Measurements from ENCODE around the gene ARID3B. TPM values are rescaled to one million over a fixed set of nuclear protein-coding genes. Genes with fewer than 3 reads are reported as not detected.
A peak's percentile ranks its signal among the peaks of the same experiment; 100 is the strongest.

Gene ARID3B
- total RNA-seq, 1 experiment from 2014 or later = 101 TPM

- no peak overlapping the region for H4K91ac ChIP-seq (ENCODE audit: insufficient read length, low read depth, low read length)
- no peak overlapping the region for H3T11ph ChIP-seq (ENCODE audit: low read length)
- no peaks in the 10 kb centered on the region for H3K9me3 ChIP-seq (ENCODE audit: control insufficient read depth, low read depth, low read length)
- peak overlapping the region; percentile 3; the same call in 1 of the 2 replicates for H3K14ac ChIP-seq (ENCODE audit: insufficient read depth, low read length)
- no peak overlapping the region for H2AFZ ChIP-seq (ENCODE audit: low read length)
- no CpG with 5 or more reads among the region's 13 CpGs for WGBS (ENCODE audit: extremely low coverage, insufficient read length, low lambda C conversion rate)
- H3K23me2 ChIP-seq (ENCODE audit: insufficient read length, low read depth, low read length, poor library complexity, severe bottlenecking) = no peaks in the 10 kb centered on the region
- no peaks in the 10 kb centered on the region for H3K4me1 ChIP-seq (ENCODE audit: insufficient read depth, low read length)
- H3K79me1 ChIP-seq (ENCODE audit: insufficient read depth, low read depth, low read length, poor library complexity, severe bottlenecking) = no peaks in the 10 kb centered on the region
- no peak overlapping the region for H3K4me2 ChIP-seq (ENCODE audit: insufficient read depth, insufficient read length, low read length)
- no peak for DNase-seq
- no peaks in the 10 kb centered on the region; the same call in 1 of the 2 replicates for H3K27me3 ChIP-seq (ENCODE audit: insufficient read depth, low read length)
- no peak overlapping the region for H3K4ac ChIP-seq (ENCODE audit: low read depth, low read length)
- no peak overlapping the region for H4K5ac ChIP-seq (ENCODE audit: insufficient read length, low read depth, low read length)
- peaks cover 6 to 11% of the 10 kb centered on the region in 2 experiments for H3K4me1 Mint-ChIP-seq
- H2BK12ac ChIP-seq (ENCODE audit: insufficient read length, low read depth, low read length) = no peak overlapping the region
- no peaks in the 10 kb centered on the region; a peak in 1 of 5 replicates for H3K9me3 Mint-ChIP-seq
- peaks cover 0 to 14% (median 13%) of the 10 kb centered on the region in 3 experiments; a peak in 6 of 7 replicates for H3K36me3 Mint-ChIP-seq (ENCODE audit: insufficient read depth in 1 of 3, low read depth in 3 of 3)
- no peak overlapping the region for H3K9ac ChIP-seq (ENCODE audit: extremely low read depth, insufficient read length, low read length)
- H2AK5ac ChIP-seq (ENCODE audit: insufficient read length, low read length) = no peak overlapping the region
- no peak for TF ChIP-seq CTCF (conservative IDR thresholded peaks at IDR 0.05)
- H3K27me3 Mint-ChIP-seq (ENCODE audit: low read depth) = peaks cover 20% of the 10 kb centered on the region
- no peak overlapping the region for H2BK15ac ChIP-seq (ENCODE audit: low read depth, low read length)
- no peaks in the 10 kb centered on the region for H4K20me1 ChIP-seq (ENCODE audit: control insufficient read depth, insufficient read depth, insufficient read length)
- H2BK20ac ChIP-seq (ENCODE audit: low read depth, low read length, poor library complexity, severe bottlenecking) = no peak overlapping the region
- peak overlapping the region in 2 of 3 experiments; percentile 33 to 65; a peak in 1 of 7 replicates for H3K27ac Mint-ChIP-seq
- no peak overlapping the region for H3K4me3 Mint-ChIP-seq
- H3K18ac ChIP-seq (ENCODE audit: insufficient read length, low read depth, low read length) = no peak overlapping the region
- H2BK120ac ChIP-seq (ENCODE audit: low read depth, low read length, poor library complexity, severe bottlenecking) = no peak overlapping the region
- no peak overlapping the region for H4K8ac ChIP-seq (replicated peaks; ENCODE audit: insufficient read length, low read depth, low read length)
- no peak overlapping the region for H3K56ac ChIP-seq (ENCODE audit: insufficient read length, low read depth, low read length)
- H3K27ac ChIP-seq (ENCODE audit: insufficient read length, low read depth, low read length) = no peak overlapping the region
- H3K79me2 ChIP-seq (ENCODE audit: insufficient read depth, low read length) = no peaks in the 10 kb centered on the region
- H3K23ac ChIP-seq (ENCODE audit: insufficient read length, low read depth, low read length) = no peak overlapping the region
- no peak overlapping the region for H2BK5ac ChIP-seq (ENCODE audit: insufficient read length, low read length)
Measured at GRCh38 chr15:74603026-74603788, 62.2 kb downstream of the ARID3B start.
